Loucy (cell line): ENCODE measurements around the gene TBRG1.

Source experiments
- H2AFZ ChIP-seq: fragments of 200-600 bp; sonication (generic); 2 replicates; pipeline ENCODE4 v1.6.0; 2016; ENCODE audit warnings: antibody characterized with exemption, mild to moderate bottlenecking, low read length, moderate library complexity
- H3F3A ChIP-seq: fragments of 200-600 bp; 2 replicates; pipeline ENCODE4 v1.6.0; 2016; ENCODE audit warnings: antibody characterized with exemption, low read depth, mild to moderate bottlenecking
- H3K27me3 ChIP-seq: fragments of 200-600 bp; sonication (generic); 2 replicates; pipeline ENCODE4 v1.6.1; 2014; ENCODE audit warnings: low read length, mild to moderate bottlenecking; ENCODE audit not compliant: insufficient read depth, poor library complexity, severe bottlenecking
- H3K36me3 ChIP-seq: fragments of 200-600 bp; sonication (generic); 2 replicates; pipeline ENCODE4 v1.6.1; 2016; ENCODE audit warnings: low read length; ENCODE audit not compliant: insufficient read depth
- H3K4me1 ChIP-seq: fragments of 200-600 bp; sonication (generic); 2 replicates; pipeline ENCODE4 v1.5.1; 2014; ENCODE audit warnings: low read length, mild to moderate bottlenecking; ENCODE audit not compliant: insufficient read depth, poor library complexity, severe bottlenecking
- H3K4me2 ChIP-seq: fragments of 200-600 bp; sonication (generic); 2 replicates; pipeline ENCODE4 v1.6.0; 2014; ENCODE audit warnings: antibody characterized with exemption, low read length, low read depth, mild to moderate bottlenecking; ENCODE audit not compliant: poor library complexity, severe bottlenecking
- H3K4me3 ChIP-seq: fragments of 200-600 bp; sonication (generic); 2 replicates; pipeline ENCODE4 v1.5.1; 2014; ENCODE audit warnings: low read length, mild to moderate bottlenecking, mixed read lengths; ENCODE audit not compliant: poor library complexity, severe bottlenecking
- H3K79me2 ChIP-seq: fragments of 200-600 bp; sonication (generic); 2 replicates; pipeline ENCODE4 v1.6.1; 2014; ENCODE audit warnings: low read length; ENCODE audit not compliant: insufficient read depth
- H3K9ac ChIP-seq: fragments of 200-600 bp; sonication (generic); 2 replicates; pipeline ENCODE4 v1.6.0; 2014; ENCODE audit warnings: mild to moderate bottlenecking, low read depth, low read length, moderate library complexity; ENCODE audit not compliant: poor library complexity, severe bottlenecking
- H3K9me2 ChIP-seq: fragments of 200-600 bp; sonication (generic); replicated peaks from 2 replicates; pipeline ENCODE4 v1.6.1; 2016; ENCODE audit warnings: low read depth, low read length, mixed read lengths
- H3K9me3 ChIP-seq: fragments of 200-600 bp; sonication (generic); 2 replicates; pipeline ENCODE4 v1.6.1; 2014; ENCODE audit warnings: mild to moderate bottlenecking, antibody characterized with exemption, low read length, low read depth; ENCODE audit not compliant: insufficient read depth
- H4K20me1 ChIP-seq: fragments of 200-600 bp; sonication (generic); 2 replicates; pipeline ENCODE4 v1.6.0; 2014; ENCODE audit warnings: antibody characterized with exemption, low read length, mild to moderate bottlenecking; ENCODE audit not compliant: insufficient read depth, poor library complexity, severe bottlenecking
- CTCF ChIP-seq: fragments of 200-600 bp; sonication (generic); conservative IDR thresholded peaks from 2 replicates; pipeline ENCODE4 v1.5.1; 2014; ENCODE audit warnings: mild to moderate bottlenecking, antibody characterized with exemption, low read length
- EZH2phosphoT487 ChIP-seq: fragments of 200-600 bp; IDR thresholded peaks from 2 replicates; pipeline ENCODE4 v1.6.1; 2018; ENCODE audit warnings: antibody characterized with exemption, mild to moderate bottlenecking, moderate library complexity, borderline replicate concordance

Gene TBRG1

GRCh38 chr11:124622531-124623451 lies at the start of gene TBRG1:
Gene TBRG1, plus strand, starts transcription at chr11:124622864. Its CDS starts 220 bp downstream, at chr11:124623084.
- Histone ChIP-seq H3K9me3 (no peaks in the 10 kb centered on the region), H2AFZ (peak within 1 kb of the TSS; percentile 90), H3K9me2 (no peaks in the 10 kb centered on the region), H3K79me2 (peaks cover 51% of the 10 kb centered on the region), H3K27me3 (peaks cover 33% of the 10 kb centered on the region), H4K20me1 (peaks cover 17% of the 10 kb centered on the region), H3K36me3 (peaks cover 19% of the 10 kb centered on the region; the same call in 1 of the 2 replicates), H3K9ac (peak within 1 kb of the TSS; percentile 92), H3K4me3 (peak within 1 kb of the TSS; percentile 96), H3K4me1 (peaks cover 39% of the 10 kb centered on the region), H3K4me2 (peak within 1 kb of the TSS; percentile 81), H3F3A (no peaks in the 10 kb centered on the region)
- TF ChIP-seq CTCF (no peak), EZH2phosphoT487 (no peak)

- Histone ChIP-seq H3K79me2 (no peaks in the 10 kb centered on the region), H3F3A (no peaks in the 10 kb centered on the region)
- TF ChIP-seq EZH2phosphoT487: no peak
- no peak for TF ChIP-seq CTCF
Measured at GRCh38 chr11:124577716-124578427, 44.8 kb upstream of the TBRG1 start.

GRCh38 chr11:124578761-124579160 lies 43.9 kb upstream of the TBRG1 start:
- Histone ChIP-seq H3K4me2 (no peak overlapping the region), H3K79me2 (no peaks in the 10 kb centered on the region), H3K4me3 (no peak overlapping the region), H3K9ac (no peak overlapping the region), H3F3A (no peaks in the 10 kb centered on the region), H3K27me3 (no peaks in the 10 kb centered on the region), H3K9me3 (no peaks in the 10 kb centered on the region), H3K9me2 (no peaks in the 10 kb centered on the region), H3K4me1 (no peaks in the 10 kb centered on the region), H4K20me1 (no peaks in the 10 kb centered on the region), H3K36me3 (no peaks in the 10 kb centered on the region), H2AFZ (no peak overlapping the region)
- no peak for TF ChIP-seq EZH2phosphoT487
- TF ChIP-seq CTCF: no peak

More at GRCh38 chr11:124577716-124578427, 44.8 kb upstream of the TBRG1 start:
- H3K4me3 ChIP-seq: no peak overlapping the region
- H3K9me3 ChIP-seq: no peaks in the 10 kb centered on the region
- H3K4me1 ChIP-seq: no peaks in the 10 kb centered on the region
- no peaks in the 10 kb centered on the region for H3K9me2 ChIP-seq
- no peaks in the 10 kb centered on the region for H3K27me3 ChIP-seq
- H3K36me3 ChIP-seq: no peaks in the 10 kb centered on the region
- H3K9ac ChIP-seq: no peak overlapping the region
- no peak overlapping the region for H2AFZ ChIP-seq
- no peaks in the 10 kb centered on the region for H4K20me1 ChIP-seq
- no peak overlapping the region for H3K4me2 ChIP-seq
